H9 (cell line): ENCODE results near the gene MSI2. TPM values are rescaled to one million over a fixed set of nuclear protein-coding genes. Genes with fewer than 3 reads are reported as not detected.

Experiments
- DNase-seq: peaks from one replicate; pipeline ENCODE4 v3.0.0-alpha.2; 2017
- H2AFZ ChIP-seq: one replicate; pipeline ENCODE4 v1.6.1; 2013; ENCODE audit warnings: mild to moderate bottlenecking, low read length, control low read depth, moderate library complexity
- H2AK5ac ChIP-seq: 2 replicates; pipeline ENCODE4 v1.6.1; 2013; ENCODE audit warnings: low read length, control low read depth, mixed read lengths; ENCODE audit not compliant: insufficient read length
- H2BK120ac ChIP-seq: one replicate; pipeline ENCODE4 v1.6.1; 2013; ENCODE audit warnings: low read depth, mild to moderate bottlenecking, low read length, control low read depth, inconsistent platforms; ENCODE audit not compliant: poor library complexity, severe bottlenecking
- H2BK12ac ChIP-seq: 2 replicates; pipeline ENCODE4 v1.6.1; 2013; ENCODE audit warnings: low read length, control low read depth, mixed read lengths, low read depth; ENCODE audit not compliant: insufficient read length
- H2BK15ac ChIP-seq: 2 replicates; pipeline ENCODE4 v1.6.1; 2013; ENCODE audit warnings: low read depth, low read length, control low read depth
- H2BK20ac ChIP-seq: one replicate; pipeline ENCODE4 v1.6.1; 2013; ENCODE audit warnings: low read depth, mild to moderate bottlenecking, low read length, control low read depth, inconsistent platforms; ENCODE audit not compliant: poor library complexity, severe bottlenecking
- H2BK5ac ChIP-seq: 2 replicates; pipeline ENCODE4 v1.6.1; 2013; ENCODE audit warnings: low read length, control low read depth, mixed read lengths; ENCODE audit not compliant: insufficient read length
- H3K14ac ChIP-seq: 2 replicates; pipeline ENCODE4 v1.6.1; 2013; ENCODE audit warnings: low read length, control low read depth; ENCODE audit not compliant: insufficient read depth
- H3K18ac ChIP-seq: 2 replicates; pipeline ENCODE4 v1.6.1; 2013; ENCODE audit warnings: low read depth, mild to moderate bottlenecking, mixed read lengths, low read length, control low read depth; ENCODE audit not compliant: insufficient read length
- H3K23ac ChIP-seq: 2 replicates; pipeline ENCODE4 v1.6.1; 2013; ENCODE audit warnings: low read length, control low read depth, mixed read lengths, low read depth; ENCODE audit not compliant: insufficient read length
- H3K23me2 ChIP-seq: 2 replicates; pipeline ENCODE4 v1.6.1; 2013; ENCODE audit warnings: low read depth, mild to moderate bottlenecking, mixed read lengths, low read length, control low read depth; ENCODE audit not compliant: insufficient read length, poor library complexity, severe bottlenecking
- H3K27ac ChIP-seq: 2 replicates; pipeline ENCODE4 v1.5.1; 2013; ENCODE audit warnings: low read length, control low read depth, mixed read lengths, low read depth; ENCODE audit not compliant: insufficient read length
- H3K27me3 ChIP-seq: 2 replicates; pipeline ENCODE4 v1.6.1; 2013; ENCODE audit warnings: low read length, control low read depth, inconsistent platforms; ENCODE audit not compliant: insufficient read depth
- H3K4ac ChIP-seq: 2 replicates; pipeline ENCODE4 v1.6.1; 2013; ENCODE audit warnings: low read depth, mild to moderate bottlenecking, control low read depth, inconsistent platforms, low read length, moderate library complexity
- H3K4me1 ChIP-seq: 2 replicates; pipeline ENCODE4 v1.6.1; 2013; ENCODE audit warnings: low read length, control low read depth, inconsistent platforms; ENCODE audit not compliant: insufficient read depth
- H3K4me2 ChIP-seq: 2 replicates; pipeline ENCODE4 v1.6.1; 2013; ENCODE audit warnings: low read length, control low read depth, mixed read lengths; ENCODE audit not compliant: insufficient read length, insufficient read depth
- H3K56ac ChIP-seq: 2 replicates; pipeline ENCODE4 v1.6.1; 2013; ENCODE audit warnings: low read depth, mild to moderate bottlenecking, mixed read lengths, low read length, control low read depth; ENCODE audit not compliant: insufficient read length
- H3K79me1 ChIP-seq: 2 replicates; pipeline ENCODE4 v1.6.1; 2013; ENCODE audit warnings: low read depth, mild to moderate bottlenecking, moderate library complexity, low read length, control low read depth, inconsistent platforms; ENCODE audit not compliant: insufficient read depth, poor library complexity, severe bottlenecking
- H3K79me2 ChIP-seq: 2 replicates; pipeline ENCODE4 v1.6.1; 2013; ENCODE audit warnings: low read length, control low read depth, inconsistent platforms; ENCODE audit not compliant: insufficient read depth
- H3K9ac ChIP-seq: 2 replicates; pipeline ENCODE4 v1.6.1; 2013; ENCODE audit warnings: low read length, control low read depth, mixed read lengths; ENCODE audit not compliant: insufficient read length; ENCODE audit errors: extremely low read depth
- H3K9me3 ChIP-seq: one replicate; pipeline ENCODE4 v1.6.1; 2013; ENCODE audit warnings: low read depth, low read length, inconsistent platforms; ENCODE audit not compliant: control insufficient read depth
- H3T11ph ChIP-seq: one replicate; pipeline ENCODE4 v1.6.1; 2013; ENCODE audit warnings: mild to moderate bottlenecking, low read length, control low read depth, inconsistent platforms
- H4K20me1 ChIP-seq: one replicate; pipeline ENCODE4 v1.6.1; 2013; ENCODE audit not compliant: control insufficient read depth, insufficient read length, insufficient read depth
- H4K5ac ChIP-seq: 2 replicates; pipeline ENCODE4 v1.6.1; 2013; ENCODE audit warnings: low read depth, mild to moderate bottlenecking, mixed read lengths, low read length, control low read depth; ENCODE audit not compliant: insufficient read length
- H4K8ac ChIP-seq: replicated peaks from 2 replicates; pipeline ENCODE4 v1.6.1; 2013; ENCODE audit warnings: low read length, control low read depth, mixed read lengths, low read depth; ENCODE audit not compliant: insufficient read length
- H4K91ac ChIP-seq: 2 replicates; pipeline ENCODE4 v1.6.1; 2013; ENCODE audit warnings: low read depth, mild to moderate bottlenecking, moderate library complexity, mixed read lengths, low read length, control low read depth; ENCODE audit not compliant: insufficient read length
- H3K27ac Mint-ChIP-seq, 3 experiments: 2 replicates in 2 of 3; 3 replicates in 1 of 3; pipeline ENCODE4 v1.8.0; 2020 to 2021; ENCODE audit warnings: mixed read lengths in 3 of 3, mild to moderate bottlenecking in 1 of 3, moderate library complexity in 1 of 3
- H3K27me3 Mint-ChIP-seq: 2 replicates; pipeline ENCODE4 v1.8.0; 2021; ENCODE audit warnings: low read depth, mild to moderate bottlenecking, moderate library complexity, mixed read lengths
- H3K36me3 Mint-ChIP-seq, 3 experiments: 2 replicates in 2 of 3; 3 replicates in 1 of 3; pipeline ENCODE4 v1.8.0; 2020 to 2021; ENCODE audit warnings: low read depth in 3 of 3, mixed read lengths in 3 of 3; ENCODE audit not compliant: insufficient read depth in 1 of 3
- H3K4me1 Mint-ChIP-seq, 2 experiments: 2 replicates each; pipeline ENCODE4 v1.8.0; 2020; ENCODE audit warnings: mixed read lengths in 2 of 2
- H3K4me3 Mint-ChIP-seq, 2 experiments: 2 replicates in 1 of 2; 3 replicates in 1 of 2; pipeline ENCODE4 v1.8.0; 2020 to 2021; ENCODE audit warnings: mild to moderate bottlenecking in 2 of 2, mixed read lengths in 2 of 2, moderate library complexity in 1 of 2
- H3K9me3 Mint-ChIP-seq, 2 experiments: 2 replicates in 1 of 2; 3 replicates in 1 of 2; pipeline ENCODE4 v1.8.0; 2020; ENCODE audit warnings: mild to moderate bottlenecking in 2 of 2, mixed read lengths in 2 of 2, moderate library complexity in 1 of 2
- WGBS: extraction: QIAGEN DNeasy Blood & Tissue Kit; methylation state at CpG from one replicate; pipeline ENCODE4 v1.1.7; 2013; ENCODE audit warnings: missing lambda C conversion rate, low lambda C conversion rate, mixed read lengths; ENCODE audit not compliant: insufficient read length; ENCODE audit errors: extremely low coverage; 5-methylcytosine and 5-hydroxymethylcytosine counted together
- total RNA-seq: library from RNA; stranded (reverse); gene quantifications from 2 replicates; pipeline ENCODE4 v1.2.1, GENCODE V29; 2021
- TF ChIP-seq, protein P1 (sequence below): fragments of 200-600 bp; sonication (generic); conservative IDR thresholded peaks from 3 replicates; pipeline ENCODE4 v1.8.0; 2021; ENCODE audit warnings: antibody characterized with exemption, mild to moderate bottlenecking

MSI2 gene
- total RNA-seq, 1 experiment from 2014 or later = 98.5 TPM

DNA sequence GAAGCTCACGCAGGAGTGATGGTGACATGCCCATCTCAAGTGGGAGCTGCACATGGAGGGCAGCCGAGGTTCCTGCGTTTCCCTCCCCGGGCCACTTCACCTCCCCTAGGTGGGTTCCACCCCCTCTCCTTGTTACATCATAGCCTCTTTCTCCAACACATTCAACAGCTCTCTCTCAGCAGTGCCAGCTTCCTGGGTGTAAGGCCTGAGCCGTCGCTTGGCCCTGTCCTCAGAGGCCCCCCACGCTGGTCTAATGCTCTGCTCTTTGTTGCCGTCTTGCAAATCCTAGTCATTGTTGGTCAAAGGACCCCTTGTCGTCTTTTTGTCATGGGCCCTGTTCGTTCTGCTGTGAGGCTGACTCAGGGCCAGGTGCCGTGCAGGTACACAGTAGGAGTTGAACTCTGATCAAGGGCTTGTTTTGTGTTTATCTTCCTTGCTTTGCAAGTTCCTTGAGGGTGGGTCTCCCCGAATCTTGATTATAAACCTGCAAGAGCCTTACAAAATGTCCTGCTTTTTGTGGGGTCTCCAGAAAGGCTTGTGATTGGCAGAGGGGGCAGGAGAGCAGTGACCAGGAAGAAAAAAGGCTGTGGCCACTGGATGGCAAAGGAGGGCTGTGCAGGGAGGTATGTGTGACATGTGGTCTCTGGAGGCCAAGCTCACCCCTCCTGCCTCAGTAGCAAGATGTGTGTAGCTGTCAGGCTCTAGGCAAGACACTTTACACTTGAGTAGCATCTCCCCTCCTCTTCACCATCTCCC, 352.2 kb downstream of the MSI2 start:
- no peak overlapping the region for H2BK12ac ChIP-seq
- TF ChIP-seq, protein P1, sequence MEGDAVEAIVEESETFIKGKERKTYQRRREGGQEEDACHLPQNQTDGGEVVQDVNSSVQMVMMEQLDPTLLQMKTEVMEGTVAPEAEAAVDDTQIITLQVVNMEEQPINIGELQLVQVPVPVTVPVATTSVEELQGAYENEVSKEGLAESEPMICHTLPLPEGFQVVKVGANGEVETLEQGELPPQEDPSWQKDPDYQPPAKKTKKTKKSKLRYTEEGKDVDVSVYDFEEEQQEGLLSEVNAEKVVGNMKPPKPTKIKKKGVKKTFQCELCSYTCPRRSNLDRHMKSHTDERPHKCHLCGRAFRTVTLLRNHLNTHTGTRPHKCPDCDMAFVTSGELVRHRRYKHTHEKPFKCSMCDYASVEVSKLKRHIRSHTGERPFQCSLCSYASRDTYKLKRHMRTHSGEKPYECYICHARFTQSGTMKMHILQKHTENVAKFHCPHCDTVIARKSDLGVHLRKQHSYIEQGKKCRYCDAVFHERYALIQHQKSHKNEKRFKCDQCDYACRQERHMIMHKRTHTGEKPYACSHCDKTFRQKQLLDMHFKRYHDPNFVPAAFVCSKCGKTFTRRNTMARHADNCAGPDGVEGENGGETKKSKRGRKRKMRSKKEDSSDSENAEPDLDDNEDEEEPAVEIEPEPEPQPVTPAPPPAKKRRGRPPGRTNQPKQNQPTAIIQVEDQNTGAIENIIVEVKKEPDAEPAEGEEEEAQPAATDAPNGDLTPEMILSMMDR = no peak
- H2BK20ac ChIP-seq = no peak overlapping the region
- no peak overlapping the region for H2AK5ac ChIP-seq
- no peak overlapping the region for H3K23ac ChIP-seq
- no peaks in the 10 kb centered on the region for H3K27me3 ChIP-seq
- H3K27ac ChIP-seq = no peak overlapping the region
- no peaks in the 10 kb centered on the region for H3K36me3 Mint-ChIP-seq
- H2AFZ ChIP-seq = no peak overlapping the region
- peak; percentile 55 for DNase-seq
- no peaks in the 10 kb centered on the region for H3K79me1 ChIP-seq
- H2BK15ac ChIP-seq = no peak overlapping the region
- WGBS = no CpG with 5 or more reads among the region's 12 CpGs
- H3K4me2 ChIP-seq = no peak overlapping the region
- no peak overlapping the region for H4K91ac ChIP-seq
- H3K27ac Mint-ChIP-seq = peak overlapping the region; percentile 91 to 95 (median 94)
- no peak overlapping the region for H3K14ac ChIP-seq
- peaks cover 68 to 78% of the 10 kb centered on the region in 2 experiments for H3K4me1 Mint-ChIP-seq
- no peaks in the 10 kb centered on the region for H3K79me2 ChIP-seq
- H3K27me3 Mint-ChIP-seq = no peaks in the 10 kb centered on the region; the same call in 1 of the 2 replicates
- no peak overlapping the region for H3K4ac ChIP-seq
- no peak overlapping the region for H2BK120ac ChIP-seq
- no peak overlapping the region for H2BK5ac ChIP-seq
- no peak overlapping the region for H4K5ac ChIP-seq
- H3K4me1 ChIP-seq = peaks cover 5% of the 10 kb centered on the region; the same call in 1 of the 2 replicates
- no peak overlapping the region; a peak in 1 of 5 replicates for H3K4me3 Mint-ChIP-seq
- H3K9me3 Mint-ChIP-seq = no peaks in the 10 kb centered on the region
- no peaks in the 10 kb centered on the region for H3K9me3 ChIP-seq
- H4K8ac ChIP-seq = no peak overlapping the region
- no peak overlapping the region for H3K56ac ChIP-seq
- no peaks in the 10 kb centered on the region for H4K20me1 ChIP-seq
- H3K18ac ChIP-seq = peak overlapping the region; percentile 27
- no peaks in the 10 kb centered on the region for H3K23me2 ChIP-seq
- H3T11ph ChIP-seq = no peak overlapping the region
- no peak overlapping the region for H3K9ac ChIP-seq
